Measurements from ENCODE around the gene PSTPIP2.

DNA sequence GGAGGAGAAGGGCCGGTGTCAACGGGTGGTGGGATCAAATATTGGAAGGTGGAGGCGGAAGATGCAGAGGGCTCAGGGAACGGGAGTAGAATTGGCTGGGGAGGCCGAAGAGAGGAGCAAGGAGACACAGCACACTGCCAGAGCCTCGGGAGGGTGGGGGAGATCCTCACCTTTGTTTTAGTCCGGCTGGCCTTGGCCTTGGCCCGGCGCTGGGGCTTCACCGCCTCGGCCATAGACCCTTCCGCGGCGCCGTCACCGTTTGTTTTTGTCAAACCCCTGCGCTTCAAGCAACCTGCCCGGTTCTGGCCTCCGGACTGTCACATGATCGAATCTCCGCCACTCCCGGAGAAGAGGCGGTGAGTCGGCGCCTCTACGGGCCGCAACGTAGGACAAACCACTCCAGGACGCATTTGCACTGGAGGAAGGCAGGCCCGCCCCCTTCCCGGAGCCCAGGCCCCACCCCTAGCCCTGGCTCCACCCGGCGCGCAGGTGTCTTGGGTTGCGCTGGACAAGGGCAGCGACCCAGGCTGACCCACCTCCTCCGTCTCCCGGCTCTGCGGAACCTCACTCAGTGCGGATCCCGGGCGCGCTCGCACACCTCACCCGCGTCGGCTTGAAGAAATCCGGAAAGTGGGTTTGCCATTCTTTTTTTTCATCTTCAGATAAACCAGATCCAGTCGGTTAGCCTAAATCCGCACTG is 104.9 kb downstream of the PSTPIP2 start, which contains the start of gene EPG5:
- TF ChIP-seq POLR2AphosphoS5 (IDR thresholded peaks at IDR 0.05; ENCODE audit: insufficient read depth, low read depth, low read length) (peak; percentile 66), EZH2 (IDR thresholded peaks at IDR 0.05; ENCODE audit: borderline replicate concordance, low read depth, low read length, severe bottlenecking) (no peak), POLR2A (IDR thresholded peaks at IDR 0.05; ENCODE audit: low read depth, low read length) (peak; percentile 69), MYC (IDR thresholded peaks at IDR 0.05; ENCODE audit: low read depth, low read length) (no peak), JUN (IDR thresholded peaks at IDR 0.05; ENCODE audit: borderline replicate concordance, insufficient read depth, insufficient read length, low read depth) (no peak), FOS (IDR thresholded peaks at IDR 0.05; ENCODE audit: borderline replicate concordance, insufficient read depth, low read length) (no peak), GATA2 (IDR thresholded peaks at IDR 0.05; ENCODE audit: insufficient read depth, insufficient read length, low read depth, low read length) (no peak)
- TF ChIP-seq, protein P1, sequence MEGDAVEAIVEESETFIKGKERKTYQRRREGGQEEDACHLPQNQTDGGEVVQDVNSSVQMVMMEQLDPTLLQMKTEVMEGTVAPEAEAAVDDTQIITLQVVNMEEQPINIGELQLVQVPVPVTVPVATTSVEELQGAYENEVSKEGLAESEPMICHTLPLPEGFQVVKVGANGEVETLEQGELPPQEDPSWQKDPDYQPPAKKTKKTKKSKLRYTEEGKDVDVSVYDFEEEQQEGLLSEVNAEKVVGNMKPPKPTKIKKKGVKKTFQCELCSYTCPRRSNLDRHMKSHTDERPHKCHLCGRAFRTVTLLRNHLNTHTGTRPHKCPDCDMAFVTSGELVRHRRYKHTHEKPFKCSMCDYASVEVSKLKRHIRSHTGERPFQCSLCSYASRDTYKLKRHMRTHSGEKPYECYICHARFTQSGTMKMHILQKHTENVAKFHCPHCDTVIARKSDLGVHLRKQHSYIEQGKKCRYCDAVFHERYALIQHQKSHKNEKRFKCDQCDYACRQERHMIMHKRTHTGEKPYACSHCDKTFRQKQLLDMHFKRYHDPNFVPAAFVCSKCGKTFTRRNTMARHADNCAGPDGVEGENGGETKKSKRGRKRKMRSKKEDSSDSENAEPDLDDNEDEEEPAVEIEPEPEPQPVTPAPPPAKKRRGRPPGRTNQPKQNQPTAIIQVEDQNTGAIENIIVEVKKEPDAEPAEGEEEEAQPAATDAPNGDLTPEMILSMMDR (IDR thresholded peaks at IDR 0.05; ENCODE audit: extremely low read depth in 1 of 2, insufficient read depth in 1 of 2, low read depth in 1 of 2, low read length in 2 of 2) = no peak
- TF ChIP-seq, protein P2, sequence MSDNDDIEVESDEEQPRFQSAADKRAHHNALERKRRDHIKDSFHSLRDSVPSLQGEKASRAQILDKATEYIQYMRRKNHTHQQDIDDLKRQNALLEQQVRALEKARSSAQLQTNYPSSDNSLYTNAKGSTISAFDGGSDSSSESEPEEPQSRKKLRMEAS (IDR thresholded peaks at IDR 0.05; ENCODE audit: insufficient read depth, insufficient read length) = peak; percentile 73

Data from endothelial cell of umbilical vein (primary cell).